Epithelial cell of esophagus (primary cell): Measurements from ENCODE around the gene EXOC3L1.
A peak's percentile ranks its signal among the peaks of the same experiment; 100 is the strongest.

Source experiments
- DNase-seq: peaks from one replicate; pipeline ENCODE4 v3.0.0; 2010; ENCODE audit warnings: low read depth
- H3K4me3 ChIP-seq: 2 replicates; pipeline ENCODE4 v1.5.1; 2011; ENCODE audit warnings: mild to moderate bottlenecking, low read length, control low read depth
- TF ChIP-seq, protein P1 (sequence below): IDR thresholded peaks from 2 replicates; pipeline ENCODE4 v1.5.1; 2011; ENCODE audit warnings: low read depth, mild to moderate bottlenecking, low read length, control low read depth, inconsistent platforms; ENCODE audit not compliant: insufficient read depth; ENCODE audit errors: missing control alignments

EXOC3L1 gene

DNA sequence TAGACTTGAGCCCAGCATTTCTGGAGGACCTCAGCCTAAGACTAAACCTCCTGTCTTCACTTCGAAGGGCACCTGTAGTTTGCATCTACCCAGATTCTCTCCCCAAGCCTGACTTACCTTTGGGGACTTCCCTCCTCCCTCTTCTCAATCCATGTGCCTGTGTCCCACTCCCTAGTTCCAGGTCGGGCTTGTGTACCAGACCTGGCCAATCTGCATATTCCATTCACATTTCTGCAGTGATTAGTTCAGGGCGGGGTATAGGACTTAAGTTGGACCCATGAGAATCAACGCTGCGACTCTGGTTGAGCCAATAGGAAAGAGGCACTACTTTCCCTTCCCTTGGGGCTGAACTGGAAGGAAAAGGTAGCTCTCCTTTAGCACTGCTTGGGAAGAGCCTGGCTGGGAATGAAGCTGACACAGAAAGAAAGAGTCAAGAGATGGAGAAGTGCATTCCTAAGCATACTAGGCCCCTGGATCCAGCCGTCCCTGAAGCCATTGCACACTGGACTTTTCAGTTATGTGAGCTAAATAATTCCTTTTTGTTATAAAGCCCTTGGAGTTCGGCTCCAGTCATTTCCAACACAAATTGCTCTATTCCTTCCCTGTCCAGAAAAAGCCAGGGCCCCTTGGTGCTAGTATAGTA lies 32.7 kb downstream of the EXOC3L1 start:
- TF ChIP-seq, protein P1, sequence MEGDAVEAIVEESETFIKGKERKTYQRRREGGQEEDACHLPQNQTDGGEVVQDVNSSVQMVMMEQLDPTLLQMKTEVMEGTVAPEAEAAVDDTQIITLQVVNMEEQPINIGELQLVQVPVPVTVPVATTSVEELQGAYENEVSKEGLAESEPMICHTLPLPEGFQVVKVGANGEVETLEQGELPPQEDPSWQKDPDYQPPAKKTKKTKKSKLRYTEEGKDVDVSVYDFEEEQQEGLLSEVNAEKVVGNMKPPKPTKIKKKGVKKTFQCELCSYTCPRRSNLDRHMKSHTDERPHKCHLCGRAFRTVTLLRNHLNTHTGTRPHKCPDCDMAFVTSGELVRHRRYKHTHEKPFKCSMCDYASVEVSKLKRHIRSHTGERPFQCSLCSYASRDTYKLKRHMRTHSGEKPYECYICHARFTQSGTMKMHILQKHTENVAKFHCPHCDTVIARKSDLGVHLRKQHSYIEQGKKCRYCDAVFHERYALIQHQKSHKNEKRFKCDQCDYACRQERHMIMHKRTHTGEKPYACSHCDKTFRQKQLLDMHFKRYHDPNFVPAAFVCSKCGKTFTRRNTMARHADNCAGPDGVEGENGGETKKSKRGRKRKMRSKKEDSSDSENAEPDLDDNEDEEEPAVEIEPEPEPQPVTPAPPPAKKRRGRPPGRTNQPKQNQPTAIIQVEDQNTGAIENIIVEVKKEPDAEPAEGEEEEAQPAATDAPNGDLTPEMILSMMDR = no peak

DNA sequence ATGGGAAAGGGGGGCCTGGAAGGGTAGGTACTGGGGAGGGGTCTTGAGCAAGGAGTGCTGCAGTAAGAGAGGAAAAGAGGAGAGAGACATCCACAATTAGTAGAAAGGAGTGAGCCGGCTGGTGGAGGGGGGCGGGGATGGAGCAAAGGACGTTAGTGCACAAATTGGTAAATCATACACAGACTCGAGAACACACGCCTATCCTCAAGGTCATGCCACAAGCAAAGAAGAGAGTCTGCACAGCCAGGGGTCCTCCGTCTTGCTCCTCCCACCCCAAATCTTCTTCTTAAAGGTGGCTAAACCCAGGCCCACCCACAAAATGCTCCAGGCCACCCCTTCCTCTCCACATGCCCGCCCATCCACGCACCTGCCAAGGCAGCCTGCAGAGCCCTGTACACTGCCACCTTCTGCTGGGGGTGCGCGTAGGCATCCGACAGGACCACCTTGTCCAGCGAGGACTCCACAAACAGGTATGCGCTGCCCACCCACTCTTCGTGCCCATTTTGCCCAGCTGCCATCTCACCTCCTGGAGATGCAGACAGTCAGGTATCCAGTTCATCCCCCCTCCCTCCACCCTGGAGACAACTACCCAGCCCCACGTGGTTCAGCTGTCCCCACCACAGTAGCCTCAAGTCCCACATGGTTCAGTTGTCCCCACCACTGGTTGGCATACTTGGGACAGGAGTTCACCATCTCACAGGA lies 33.6 kb downstream of the EXOC3L1 start:
- DNase-seq = no peak
- TF ChIP-seq, protein P1 = no peak
- H3K4me3 ChIP-seq = no peak overlapping the region

More for the DNA sequence above, 32.7 kb downstream of the EXOC3L1 start:
- no peak for DNase-seq
- H3K4me3 ChIP-seq = no peak overlapping the region

DNA sequence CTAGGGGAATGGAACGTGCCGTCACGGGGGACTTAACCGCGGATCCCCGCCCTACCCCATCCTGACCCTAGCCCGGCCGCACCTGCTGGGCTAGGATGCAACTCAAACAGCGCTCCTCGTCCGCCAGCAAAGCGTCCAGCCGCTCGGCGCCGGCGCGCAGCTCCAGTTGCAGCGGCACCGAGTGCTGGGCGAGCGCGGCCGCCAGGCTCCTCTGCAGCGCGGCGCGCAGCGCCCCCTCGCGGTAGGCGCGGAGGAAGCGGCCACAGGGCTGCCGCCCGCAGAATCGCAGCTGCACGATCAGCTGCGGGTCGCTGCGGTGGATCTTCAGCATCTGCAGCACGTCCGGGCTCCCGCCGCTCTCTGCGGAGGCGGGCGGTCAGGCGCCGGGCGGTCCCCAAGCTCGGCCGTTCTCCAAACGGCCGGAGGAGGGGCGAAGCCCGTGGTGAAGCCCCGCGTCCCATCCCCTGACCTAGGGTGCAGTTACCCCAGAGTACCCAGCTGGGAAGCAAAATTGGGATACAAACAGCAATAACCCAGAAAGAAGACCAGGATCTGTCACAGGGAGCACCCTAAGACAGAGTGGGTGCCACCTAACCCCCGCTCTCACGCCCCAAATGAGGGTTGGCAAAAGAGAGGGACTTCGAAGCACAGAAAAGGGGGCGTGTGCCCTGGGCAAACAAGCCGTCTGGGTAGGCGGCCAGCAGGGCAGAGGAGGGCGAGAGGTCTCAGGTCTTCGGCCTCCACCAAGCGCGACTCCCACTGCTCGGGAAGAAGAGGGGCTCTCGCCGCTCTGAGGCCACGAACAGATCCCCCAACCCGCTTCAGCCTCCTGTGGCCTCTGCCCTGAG lies 34.4 kb downstream of the EXOC3L1 start:
- TF ChIP-seq, protein P1 = peak; percentile 50
- H3K4me3 ChIP-seq = peak overlapping the region; percentile 16
- peak; percentile 76 for DNase-seq

DNA sequence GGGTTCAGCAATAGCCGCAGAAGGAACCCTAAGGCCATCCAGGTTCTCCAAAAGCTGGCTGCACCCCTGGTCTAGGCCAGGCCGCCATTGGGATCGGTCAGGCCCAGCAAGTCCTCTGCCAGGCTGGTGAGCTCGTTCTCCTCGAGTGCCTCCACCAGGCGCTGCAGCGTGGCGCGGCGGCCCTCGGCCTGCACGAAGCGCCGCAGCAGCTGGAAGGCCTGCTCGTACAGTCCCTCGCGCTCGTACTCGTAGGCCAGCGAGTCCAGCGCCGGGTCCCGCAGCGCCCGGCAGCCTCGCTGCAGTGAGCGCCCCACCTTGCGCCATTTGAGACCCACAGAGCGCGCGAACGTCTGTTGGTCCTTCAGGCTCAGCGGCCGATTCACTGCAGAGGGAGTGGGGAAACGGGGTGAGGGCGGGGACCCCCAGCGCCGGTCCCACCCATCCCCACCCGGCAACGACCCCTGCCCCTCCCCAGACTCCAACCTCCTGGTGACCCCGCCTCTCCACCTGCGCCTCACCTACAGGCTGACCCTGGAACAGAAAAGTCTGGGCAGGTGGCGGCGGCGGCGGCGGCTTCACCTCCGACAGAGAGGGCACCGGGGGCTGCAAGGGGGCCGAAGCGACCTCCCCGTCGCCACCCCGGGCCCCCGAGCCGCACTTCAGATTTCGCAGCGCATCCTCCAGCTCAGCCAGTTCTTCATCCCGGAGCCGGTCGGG lies 35.2 kb downstream of the EXOC3L1 start:
- TF ChIP-seq, protein P1 = no peak
- peak overlapping the region; percentile 16 for H3K4me3 ChIP-seq

DNA sequence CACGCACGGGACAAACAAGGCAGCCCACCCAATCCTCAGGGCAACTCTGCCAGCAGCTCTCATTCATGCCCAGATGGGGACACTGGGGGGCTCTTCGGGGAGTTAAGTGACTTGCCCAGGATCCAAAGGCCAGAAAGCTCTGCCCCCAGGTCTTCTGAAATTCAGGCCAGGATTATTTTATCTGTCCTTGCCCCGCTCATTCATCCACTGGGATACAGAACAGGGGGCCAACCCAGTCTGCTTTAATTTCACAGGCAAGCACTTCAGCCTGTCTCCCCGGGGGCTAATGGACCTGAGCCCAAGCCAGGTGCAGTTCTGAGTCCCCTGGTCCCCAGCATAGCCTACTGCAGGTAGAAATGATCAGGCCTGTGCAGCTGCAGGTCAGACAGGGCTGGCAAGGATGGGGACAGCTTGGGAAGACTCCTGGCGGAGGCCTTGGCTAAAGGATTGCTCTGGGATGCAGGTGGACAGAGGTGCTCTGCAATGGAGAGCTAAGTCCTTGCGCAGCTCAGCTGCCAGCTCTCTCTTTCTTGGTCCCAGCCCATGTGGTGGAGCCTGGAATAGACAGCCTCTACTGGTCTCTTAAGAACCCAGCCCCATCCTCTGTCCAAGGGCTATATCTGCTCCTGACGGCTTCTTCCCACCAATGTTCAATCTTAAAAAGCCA lies 38.4 kb downstream of the EXOC3L1 start:
- H3K4me3 ChIP-seq = no peak overlapping the region
- DNase-seq = no peak
- TF ChIP-seq, protein P1 = peak; percentile 9

More for the DNA sequence above, 35.2 kb downstream of the EXOC3L1 start:
- DNase-seq = no peak

DNA sequence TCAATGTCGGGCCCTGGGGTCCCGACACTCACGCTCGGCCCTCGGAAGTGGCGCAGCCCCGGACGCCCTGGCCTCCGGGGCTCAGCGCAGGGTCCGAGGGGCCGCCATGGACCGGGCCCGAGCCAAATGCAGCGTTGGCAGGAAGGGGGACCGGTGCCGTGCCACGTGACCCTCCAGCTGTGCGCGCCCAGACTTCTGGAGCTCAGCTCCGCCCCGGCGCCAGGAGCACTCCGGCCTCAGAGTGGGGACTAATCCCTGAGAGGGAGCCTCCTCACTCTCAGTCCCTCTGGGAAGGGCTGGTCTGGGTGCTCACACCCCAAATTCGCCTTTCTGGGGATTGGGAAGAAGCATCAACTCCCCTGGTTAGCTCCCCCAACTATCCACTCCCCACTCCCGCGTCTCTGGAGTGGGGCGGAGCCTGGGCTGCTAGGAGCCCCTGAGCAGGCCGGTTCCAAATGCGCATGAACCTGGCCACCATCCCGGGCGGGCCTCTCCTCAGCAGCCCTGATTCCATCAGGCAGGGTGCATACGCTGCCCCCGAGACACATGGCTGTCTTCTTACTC lies 39.0 kb downstream of the EXOC3L1 start, which contains the start of gene B3GNT9:
TSS of gene B3GNT9 (minus strand) at position 166 of the 564 bp plus-strand sequence. CDS start 513 bp downstream, outside the sequence.
- TF ChIP-seq, protein P1 = no peak
- peak within 1 kb of the TSS; percentile 55 for H3K4me3 ChIP-seq
- peak; percentile 59 for DNase-seq
